Transverse colon (tissue), 4 donors: Measurements from ENCODE around the gene SRP68. TPM values are rescaled to one million over a fixed set of nuclear protein-coding genes. Genes with fewer than 3 reads are reported as not detected.

Experiments
- DNase-seq: peaks from one replicate; pipeline ENCODE4 v3.0.0-alpha.2; 2019
- H3K27ac ChIP-seq, 4 donors: fragments of 200-600 bp; sonication (generic); 2 replicates each; pipeline ENCODE4 v1.5.1; 2016 to 2018; ENCODE audit warnings: inconsistent platforms in 4 of 4
- H3K27me3 ChIP-seq: fragments of 200-600 bp; sonication (generic); 2 replicates; pipeline ENCODE4 v1.5.1; 2017; ENCODE audit warnings: inconsistent platforms
- H3K36me3 ChIP-seq, 4 donors: fragments of 200-600 bp; sonication (generic); 2 replicates each; pipeline ENCODE4 v1.5.1; 2017 to 2019; ENCODE audit warnings: inconsistent platforms in 4 of 4
- H3K4me1 ChIP-seq, 4 donors: fragments of 200-600 bp; sonication (generic); 2 replicates each; pipeline ENCODE4 v1.5.1; 2017 to 2020; ENCODE audit warnings: inconsistent platforms in 4 of 4
- H3K4me3 ChIP-seq, 4 donors: fragments of 200-600 bp; sonication (generic); 1 replicate in 1 of 4; 2 replicates in 3 of 4; pipeline versions ENCODE4 v1.5.1 to v1.6.1; 2017 to 2019; ENCODE audit warnings: inconsistent platforms in 4 of 4
- H3K9me3 ChIP-seq, 2 donors: fragments of 200-600 bp; sonication (generic); 2 replicates each; pipeline ENCODE4 v1.5.1; 2017 to 2019; ENCODE audit warnings: inconsistent platforms in 2 of 2
- EP300 ChIP-seq: sonication (generic); formaldehyde crosslinking; IDR thresholded peaks from one replicate; pipeline ENCODE4 v1.6.1; 2017; ENCODE audit warnings: antibody characterized with exemption, low read depth
- POLR2A ChIP-seq: fragments of 450-650 bp; IDR thresholded peaks from one replicate; pipeline ENCODE4 v1.6.1; 2016; ENCODE audit warnings: antibody characterized with exemption, mild to moderate bottlenecking, moderate library complexity
- POLR2AphosphoS5 ChIP-seq, 3 donors: sonication (generic); formaldehyde crosslinking; IDR thresholded peaks; one replicate each; pipeline ENCODE4 v1.6.1; 2016; ENCODE audit warnings: antibody characterized with exemption in 3 of 3
- WGBS, 2 donors: methylation state at CpG; one replicate each; pipeline ENCODE4 v1.1.5; 2018; ENCODE audit warnings: low coverage in 1 of 2; 5-methylcytosine and 5-hydroxymethylcytosine counted together
- in situ Hi-C, 4 donors: fragments of 200-750 bp; cut with MboI; loops; one replicate each; pipeline versions ENCODE4 v1.15.0 to v1.15.1; 2017; ENCODE audit warnings: low sequenced_read_pairs in 3 of 4, low pct_ligation_motif_present in 1 of 4, low pct_unique_long_range_greater_than_20kb in 1 of 4
- intact Hi-C: fragments of 100-400 bp; cut with DNase I; formaldehyde crosslinking; loops from one replicate; pipeline ENCODE4 v1.15.1; 2023; ENCODE audit warnings: low total_unique reads
- total RNA-seq, 4 donors: library from RNA; depleted of rRNA; stranded (reverse); fragments of >200 nt; gene quantifications; one replicate each; pipeline ENCODE4 v1.1.0, GENCODE V29; 2016
- TF ChIP-seq, protein P1 (sequence below), 5 experiments: fragments of 200-600 bp in 3 of 5; fragments of 450-650 bp in 2 of 5; sonication (generic) in 3 of 5; IDR thresholded peaks; 1 replicate in 2 of 5; 2 replicates in 3 of 5; pipeline ENCODE4 v1.5.1; 2016 to 2017; ENCODE audit warnings: antibody characterized with exemption in 5 of 5, inconsistent platforms in 3 of 5, mild to moderate bottlenecking in 2 of 5, moderate library complexity in 1 of 5

SRP68 gene
- total RNA-seq, 4 donors from 2014 or later = 11.6 to 44.8 (median 30.4) TPM

DNA sequence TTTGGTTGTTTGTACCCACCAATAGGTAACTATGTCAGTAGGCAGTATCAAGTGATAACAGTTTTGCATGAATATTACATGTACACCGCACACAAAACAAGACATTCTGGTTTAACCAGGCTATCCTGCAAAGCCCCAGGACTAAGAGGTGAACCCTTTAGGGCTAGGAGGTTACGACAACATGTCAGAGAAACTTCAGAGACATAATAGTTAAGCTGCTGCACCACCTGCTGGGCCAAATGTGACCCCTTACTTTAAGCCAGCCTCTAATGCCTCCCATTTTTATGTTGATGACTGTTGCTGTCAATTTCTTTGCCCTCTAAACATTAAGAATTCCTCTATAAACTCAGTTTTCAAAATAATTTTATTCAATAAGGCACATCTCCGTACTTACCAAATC is 15.4 kb downstream of the SRP68 start:
- in situ Hi-C loops = no loop called here

GRCh38 chr17:76054112-76054476 is 18.2 kb downstream of the SRP68 start:
- Histone ChIP-seq H3K36me3 (peaks cover 0 to 49% (median 24%) of the 10 kb centered on the region in 4 donors), H3K27ac (peak overlapping the region in 3 of 4 donors; percentile 24 to 33 (median 33)), H3K27me3 (no peaks in the 10 kb centered on the region), H3K4me1 (peaks cover 0 to 34% (median 12%) of the 10 kb centered on the region in 4 donors), H3K9me3 (no peaks in the 10 kb centered on the region), H3K4me3 (no peak overlapping the region)
- 88 to 100% methylated on average over 2 to 4 of the region's 4 CpGs for WGBS, 2 donors
- intact Hi-C loops (no loop called here), in situ Hi-C loops (no loop called here)
- no peak for DNase-seq
- TF ChIP-seq EP300 (no peak), POLR2A (no peak), POLR2AphosphoS5 (IDR thresholded peaks at IDR 0.05) (no peak)
- TF ChIP-seq, protein P1, sequence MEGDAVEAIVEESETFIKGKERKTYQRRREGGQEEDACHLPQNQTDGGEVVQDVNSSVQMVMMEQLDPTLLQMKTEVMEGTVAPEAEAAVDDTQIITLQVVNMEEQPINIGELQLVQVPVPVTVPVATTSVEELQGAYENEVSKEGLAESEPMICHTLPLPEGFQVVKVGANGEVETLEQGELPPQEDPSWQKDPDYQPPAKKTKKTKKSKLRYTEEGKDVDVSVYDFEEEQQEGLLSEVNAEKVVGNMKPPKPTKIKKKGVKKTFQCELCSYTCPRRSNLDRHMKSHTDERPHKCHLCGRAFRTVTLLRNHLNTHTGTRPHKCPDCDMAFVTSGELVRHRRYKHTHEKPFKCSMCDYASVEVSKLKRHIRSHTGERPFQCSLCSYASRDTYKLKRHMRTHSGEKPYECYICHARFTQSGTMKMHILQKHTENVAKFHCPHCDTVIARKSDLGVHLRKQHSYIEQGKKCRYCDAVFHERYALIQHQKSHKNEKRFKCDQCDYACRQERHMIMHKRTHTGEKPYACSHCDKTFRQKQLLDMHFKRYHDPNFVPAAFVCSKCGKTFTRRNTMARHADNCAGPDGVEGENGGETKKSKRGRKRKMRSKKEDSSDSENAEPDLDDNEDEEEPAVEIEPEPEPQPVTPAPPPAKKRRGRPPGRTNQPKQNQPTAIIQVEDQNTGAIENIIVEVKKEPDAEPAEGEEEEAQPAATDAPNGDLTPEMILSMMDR (IDR thresholded peaks at IDR 0.05) = no peak

More for the DNA sequence above, 15.4 kb downstream of the SRP68 start:
- Histone ChIP-seq H3K4me3 (no peak overlapping the region), H3K36me3 (peaks cover 0 to 60% (median 29%) of the 10 kb centered on the region in 4 donors), H3K4me1 (peaks cover 0 to 12% (median 2%) of the 10 kb centered on the region in 4 donors), H3K9me3 (no peaks in the 10 kb centered on the region), H3K27me3 (no peaks in the 10 kb centered on the region), H3K27ac (no peak overlapping the region)
- no peak for TF ChIP-seq POLR2A
- TF ChIP-seq EP300 = no peak
- TF ChIP-seq, protein P1 (IDR thresholded peaks at IDR 0.05) = no peak
- TF ChIP-seq POLR2AphosphoS5 (IDR thresholded peaks at IDR 0.05) = no peak
- intact Hi-C loops = no loop called here
- WGBS, 2 donors = 91 to 94% methylated on average over 1 to 3 of the region's 3 CpGs
- no peak for DNase-seq

DNA sequence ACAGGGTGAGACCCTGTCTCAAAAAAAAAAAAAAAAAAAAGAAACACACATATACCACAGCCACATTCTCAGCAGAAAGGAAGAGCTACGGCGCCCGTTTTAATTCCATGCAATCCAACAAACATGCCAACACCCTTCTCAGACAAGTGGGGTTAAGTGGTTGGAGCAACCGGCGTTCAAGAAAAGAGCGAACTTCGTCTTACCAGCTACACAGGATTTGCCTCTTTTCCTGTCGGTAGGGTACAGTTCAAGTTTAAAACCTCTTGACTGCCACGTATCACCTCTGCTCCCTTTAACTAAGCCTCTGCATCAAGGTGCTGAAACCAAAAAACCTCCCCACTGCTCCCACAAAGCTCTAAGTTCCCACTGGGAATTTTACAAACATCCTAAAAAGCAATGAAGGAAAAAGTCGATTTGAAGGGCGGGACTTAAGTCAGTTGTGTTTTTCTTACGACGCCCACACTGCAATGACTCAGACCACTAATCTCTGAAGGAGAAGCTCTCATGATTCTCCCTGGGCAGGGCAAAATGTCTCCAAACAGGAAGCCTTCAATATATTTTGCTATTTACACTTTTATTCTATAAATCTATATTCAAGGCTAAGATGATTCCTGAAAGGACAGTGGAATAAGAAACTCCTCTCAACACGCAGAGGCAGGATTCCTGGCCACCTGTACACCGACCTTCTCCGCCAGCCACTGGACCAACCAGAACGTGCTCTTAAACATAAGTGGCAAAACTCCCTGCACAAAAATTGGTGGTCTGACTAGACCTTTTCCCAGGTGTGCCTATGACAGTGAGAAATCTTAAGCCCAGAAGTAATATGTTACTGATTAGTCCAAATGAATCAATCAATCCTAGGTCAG is 18.8 kb downstream of the SRP68 start:
- no peak for TF ChIP-seq EP300
- no peak for TF ChIP-seq POLR2AphosphoS5 (IDR thresholded peaks at IDR 0.05)
- TF ChIP-seq, protein P1 (IDR thresholded peaks at IDR 0.05) = no peak
- no peak for TF ChIP-seq POLR2A
- Histone ChIP-seq H3K4me3 (no peak overlapping the region), H3K27me3 (no peaks in the 10 kb centered on the region), H3K27ac (peak overlapping the region; percentile 13 to 33 (median 28)), H3K4me1 (peaks cover 0 to 34% (median 12%) of the 10 kb centered on the region in 4 donors), H3K36me3 (peaks cover 0 to 48% (median 22%) of the 10 kb centered on the region in 4 donors), H3K9me3 (no peaks in the 10 kb centered on the region)
- 81 to 90% methylated on average over 16 to 17 of the region's 17 CpGs for WGBS, 2 donors
- intact Hi-C loops = no loop called here
- in situ Hi-C loops = no loop called here
- no peak for DNase-seq

DNA sequence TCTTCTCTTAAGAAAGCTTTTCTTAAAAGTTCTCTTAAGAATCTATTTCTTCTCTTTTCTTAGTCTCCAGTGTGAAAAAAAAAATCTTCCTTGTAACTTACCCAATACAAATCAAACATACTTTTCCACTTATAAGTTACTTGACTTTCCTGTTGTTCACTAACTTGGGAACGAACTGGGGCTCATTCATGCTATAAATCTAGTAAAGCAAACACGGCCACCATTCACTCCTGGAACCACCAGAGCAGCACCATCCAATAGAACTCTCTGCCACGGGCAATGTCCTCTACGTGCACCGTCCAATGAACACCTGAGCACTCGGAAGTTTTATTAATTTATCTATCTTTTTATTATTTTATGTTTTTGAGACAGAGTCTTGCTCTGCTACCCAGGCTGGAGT is 20.8 kb downstream of the SRP68 start:
- Histone ChIP-seq H3K27ac (peak overlapping the region; percentile 45 to 57 (median 54)), H3K9me3 (no peaks in the 10 kb centered on the region), H3K4me3 (no peak overlapping the region), H3K36me3 (peaks cover 0 to 46% (median 22%) of the 10 kb centered on the region in 4 donors), H3K4me1 (peaks cover 0 to 34% (median 12%) of the 10 kb centered on the region in 4 donors), H3K27me3 (no peaks in the 10 kb centered on the region)
- in situ Hi-C loops (no loop called here), intact Hi-C loops (no loop called here)
- WGBS, 2 donors = 59 to 70% methylated on average over 5 to 6 of the region's 6 CpGs
- DNase-seq = no peak
- no peak for TF ChIP-seq POLR2A
- TF ChIP-seq, protein P1 (IDR thresholded peaks at IDR 0.05) = no peak
